SH-SY5Y (cell line): ENCODE results near the gene FEN1.

ENCODE experiments used
- GATA2 ChIP-seq: IDR thresholded peaks from 2 replicates; pipeline ENCODE4 v1.6.1; 2011; ENCODE audit warnings: mild to moderate bottlenecking, low read depth, low read length
- GATA3 ChIP-seq: IDR thresholded peaks from 2 replicates; pipeline ENCODE4 v1.6.1; 2011; ENCODE audit warnings: low read depth, mild to moderate bottlenecking, low read length, moderate library complexity

GRCh38 chr11:61763930-61764605 is 28.6 kb upstream of the FEN1 start:
- TF ChIP-seq GATA2 (no peak), GATA3 (no peak)
